ENCODE results near the gene UMAD1.
"Not testable (repeated sequence)": the region's sequence is repeated elsewhere in the genome, so short reads cannot be mapped to it uniquely, and the experiment has no call there.

UMAD1 gene

GRCh38 chr7:7819442-7820247, 179.1 kb downstream of the UMAD1 start:
- no peaks in the 10 kb centered on the region for H3K9me3 Mint-ChIP-seq
- no peak overlapping the region for H3K27ac Mint-ChIP-seq
- no peak overlapping the region for H3K4me3 Mint-ChIP-seq
- no peaks in the 10 kb centered on the region for H3K4me1 Mint-ChIP-seq
- H3K27me3 Mint-ChIP-seq (ENCODE audit: low read depth) = no peaks in the 10 kb centered on the region
- H3K36me3 Mint-ChIP-seq (ENCODE audit: low read depth) = peaks cover 3% of the 10 kb centered on the region
- TF ChIP-seq, protein P1, sequence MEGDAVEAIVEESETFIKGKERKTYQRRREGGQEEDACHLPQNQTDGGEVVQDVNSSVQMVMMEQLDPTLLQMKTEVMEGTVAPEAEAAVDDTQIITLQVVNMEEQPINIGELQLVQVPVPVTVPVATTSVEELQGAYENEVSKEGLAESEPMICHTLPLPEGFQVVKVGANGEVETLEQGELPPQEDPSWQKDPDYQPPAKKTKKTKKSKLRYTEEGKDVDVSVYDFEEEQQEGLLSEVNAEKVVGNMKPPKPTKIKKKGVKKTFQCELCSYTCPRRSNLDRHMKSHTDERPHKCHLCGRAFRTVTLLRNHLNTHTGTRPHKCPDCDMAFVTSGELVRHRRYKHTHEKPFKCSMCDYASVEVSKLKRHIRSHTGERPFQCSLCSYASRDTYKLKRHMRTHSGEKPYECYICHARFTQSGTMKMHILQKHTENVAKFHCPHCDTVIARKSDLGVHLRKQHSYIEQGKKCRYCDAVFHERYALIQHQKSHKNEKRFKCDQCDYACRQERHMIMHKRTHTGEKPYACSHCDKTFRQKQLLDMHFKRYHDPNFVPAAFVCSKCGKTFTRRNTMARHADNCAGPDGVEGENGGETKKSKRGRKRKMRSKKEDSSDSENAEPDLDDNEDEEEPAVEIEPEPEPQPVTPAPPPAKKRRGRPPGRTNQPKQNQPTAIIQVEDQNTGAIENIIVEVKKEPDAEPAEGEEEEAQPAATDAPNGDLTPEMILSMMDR (IDR thresholded peaks at IDR 0.05; ENCODE audit: unreplicated experiment in 3 of 3) = no peak

DNA sequence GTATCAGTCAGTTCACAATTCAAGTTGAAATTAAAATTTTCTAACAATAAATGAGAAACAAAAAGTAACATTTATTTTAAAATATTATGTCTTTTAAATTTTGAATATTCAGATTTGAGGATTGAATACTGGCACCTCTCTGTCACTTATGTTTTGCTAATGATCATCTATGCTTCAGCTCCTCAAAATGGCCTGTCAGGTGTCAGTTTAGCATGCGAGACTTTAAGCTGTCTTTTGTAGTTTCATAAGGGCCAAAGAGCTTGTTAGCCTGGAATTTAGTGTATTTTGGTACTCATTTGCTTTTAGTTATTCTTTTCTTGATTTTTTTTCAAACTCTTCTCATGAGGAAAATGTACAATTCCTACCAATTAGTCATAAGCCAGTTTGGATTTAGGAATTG, 179.9 kb downstream of the UMAD1 start:
- peaks cover 4% of the 10 kb centered on the region for H3K36me3 Mint-ChIP-seq (ENCODE audit: low read depth)
- no peaks in the 10 kb centered on the region for H3K9me3 Mint-ChIP-seq
- TF ChIP-seq, protein P1 (IDR thresholded peaks at IDR 0.05; ENCODE audit: unreplicated experiment in 3 of 3) = no peak
- no peaks in the 10 kb centered on the region for H3K27me3 Mint-ChIP-seq (ENCODE audit: low read depth)
- H3K4me1 Mint-ChIP-seq = no peaks in the 10 kb centered on the region
- H3K4me3 Mint-ChIP-seq = no peak overlapping the region
- no peak overlapping the region for H3K27ac Mint-ChIP-seq

DNA sequence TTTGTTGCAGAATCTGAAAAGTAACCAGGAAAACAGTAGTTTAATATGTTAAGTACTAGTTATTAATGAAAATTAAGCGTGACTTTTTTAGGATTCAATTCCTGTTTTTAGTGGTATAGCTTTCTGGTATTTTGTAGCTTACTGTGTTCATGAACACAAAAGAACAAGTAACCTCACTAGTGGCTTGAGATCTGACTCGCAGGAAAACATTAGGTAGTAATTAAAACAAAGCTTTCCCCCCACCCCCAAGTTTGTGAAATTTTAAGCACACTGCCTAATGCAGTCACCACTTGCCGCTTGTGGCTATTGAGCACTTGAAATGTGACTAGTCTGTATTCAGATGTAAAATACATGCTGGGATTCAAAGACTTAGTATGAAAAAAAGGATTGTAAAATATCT, 180.4 kb downstream of the UMAD1 start:
- H3K9me3 Mint-ChIP-seq = no peaks in the 10 kb centered on the region
- TF ChIP-seq, protein P1 (IDR thresholded peaks at IDR 0.05; ENCODE audit: unreplicated experiment in 3 of 3) = no peak
- H3K27me3 Mint-ChIP-seq (ENCODE audit: low read depth) = no peaks in the 10 kb centered on the region
- H3K36me3 Mint-ChIP-seq (ENCODE audit: low read depth) = peaks cover 4% of the 10 kb centered on the region
- H3K27ac Mint-ChIP-seq = no peak overlapping the region
- H3K4me1 Mint-ChIP-seq = no peaks in the 10 kb centered on the region
- no peak overlapping the region for H3K4me3 Mint-ChIP-seq

DNA sequence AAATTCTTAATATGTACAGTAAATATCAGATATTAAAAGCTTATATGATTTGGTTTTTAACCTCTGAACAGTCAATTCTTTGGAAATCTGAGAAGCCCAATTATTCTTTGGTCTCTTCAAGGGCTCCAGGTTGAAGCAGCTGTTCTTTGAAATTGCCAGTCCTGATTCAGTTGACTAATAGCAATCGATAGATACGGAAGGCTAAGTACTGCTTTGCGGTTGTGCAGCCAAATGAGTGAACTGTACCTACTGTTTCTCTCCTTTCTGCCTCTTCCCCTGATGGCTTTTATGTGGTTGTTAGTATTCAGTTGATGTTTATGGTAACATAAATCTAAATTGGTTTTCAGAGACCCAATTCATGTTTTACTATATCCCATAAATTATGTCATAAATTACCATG, 181.0 kb downstream of the UMAD1 start:
- Mint-ChIP-seq H3K27ac (no peak overlapping the region), H3K4me3 (no peak overlapping the region), H3K9me3 (no peaks in the 10 kb centered on the region), H3K27me3 (ENCODE audit: low read depth) (no peaks in the 10 kb centered on the region), H3K4me1 (no peaks in the 10 kb centered on the region), H3K36me3 (ENCODE audit: low read depth) (peaks cover 4% of the 10 kb centered on the region)
- TF ChIP-seq, protein P1 (IDR thresholded peaks at IDR 0.05; ENCODE audit: unreplicated experiment in 3 of 3) = no peak

DNA sequence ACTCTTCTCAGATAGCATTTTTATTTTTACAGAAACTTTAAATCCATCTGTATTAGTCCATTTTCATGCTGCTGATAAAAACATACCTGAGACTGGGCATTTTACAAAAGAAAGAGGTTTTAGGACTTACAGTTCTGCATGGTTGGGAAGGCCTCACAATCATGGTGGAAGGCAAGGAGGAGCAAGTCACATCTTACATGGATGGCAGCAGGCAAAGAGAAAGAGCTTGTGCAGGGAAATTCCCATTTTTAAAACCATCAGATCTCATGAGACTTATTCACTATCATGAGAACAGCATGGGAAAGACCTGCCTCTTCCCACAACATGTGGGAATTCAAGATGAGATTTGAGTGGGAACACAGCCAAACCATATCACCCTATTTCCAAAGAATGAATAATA, 184.7 kb downstream of the UMAD1 start:
- not testable (repeated sequence) for H3K9me3 Mint-ChIP-seq; H3K27ac Mint-ChIP-seq; H3K27me3 Mint-ChIP-seq (ENCODE audit: low read depth); H3K36me3 Mint-ChIP-seq (ENCODE audit: low read depth); H3K4me1 Mint-ChIP-seq; H3K4me3 Mint-ChIP-seq

GRCh38 chr7:7829667-7830066, 189.1 kb downstream of the UMAD1 start:
- peaks cover 4% of the 10 kb centered on the region for H3K36me3 Mint-ChIP-seq (ENCODE audit: low read depth)
- TF ChIP-seq, protein P1 (IDR thresholded peaks at IDR 0.05; ENCODE audit: unreplicated experiment in 3 of 3) = no peak
- no peak overlapping the region for H3K27ac Mint-ChIP-seq
- no peaks in the 10 kb centered on the region for H3K27me3 Mint-ChIP-seq (ENCODE audit: low read depth)
- no peak overlapping the region for H3K4me3 Mint-ChIP-seq
- H3K4me1 Mint-ChIP-seq = no peaks in the 10 kb centered on the region
- H3K9me3 Mint-ChIP-seq = no peaks in the 10 kb centered on the region

All from nephron (organoid).